ENCODE measurements around the gene GTF2I.
"Not testable (repeated sequence)": the region's sequence is repeated elsewhere in the genome, so short reads cannot be mapped to it uniquely, and the experiment has no call there.

GRCh38 chr7:74743936-74744557 lies 86.5 kb downstream of the GTF2I start:
- TF ChIP-seq, protein P1, sequence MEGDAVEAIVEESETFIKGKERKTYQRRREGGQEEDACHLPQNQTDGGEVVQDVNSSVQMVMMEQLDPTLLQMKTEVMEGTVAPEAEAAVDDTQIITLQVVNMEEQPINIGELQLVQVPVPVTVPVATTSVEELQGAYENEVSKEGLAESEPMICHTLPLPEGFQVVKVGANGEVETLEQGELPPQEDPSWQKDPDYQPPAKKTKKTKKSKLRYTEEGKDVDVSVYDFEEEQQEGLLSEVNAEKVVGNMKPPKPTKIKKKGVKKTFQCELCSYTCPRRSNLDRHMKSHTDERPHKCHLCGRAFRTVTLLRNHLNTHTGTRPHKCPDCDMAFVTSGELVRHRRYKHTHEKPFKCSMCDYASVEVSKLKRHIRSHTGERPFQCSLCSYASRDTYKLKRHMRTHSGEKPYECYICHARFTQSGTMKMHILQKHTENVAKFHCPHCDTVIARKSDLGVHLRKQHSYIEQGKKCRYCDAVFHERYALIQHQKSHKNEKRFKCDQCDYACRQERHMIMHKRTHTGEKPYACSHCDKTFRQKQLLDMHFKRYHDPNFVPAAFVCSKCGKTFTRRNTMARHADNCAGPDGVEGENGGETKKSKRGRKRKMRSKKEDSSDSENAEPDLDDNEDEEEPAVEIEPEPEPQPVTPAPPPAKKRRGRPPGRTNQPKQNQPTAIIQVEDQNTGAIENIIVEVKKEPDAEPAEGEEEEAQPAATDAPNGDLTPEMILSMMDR (IDR thresholded peaks at IDR 0.05; ENCODE audit: insufficient read depth, low read depth, low read length) = not testable (repeated sequence)
- not testable (repeated sequence) for TF ChIP-seq EZH2 (IDR thresholded peaks at IDR 0.05; ENCODE audit: insufficient read depth, low read length)
